ENCODE results near the gene CNDP2.
A peak's percentile ranks its signal among the peaks of the same experiment; 100 is the strongest.

- TF ChIP-seq CTCF (IDR thresholded peaks at IDR 0.05; ENCODE audit: low read depth, low read length) (peak; percentile 25), POLR2A (IDR thresholded peaks at IDR 0.05; ENCODE audit: extremely low read depth, insufficient read length) (no peak)
Observed at GRCh38 chr18:74493689-74494088, 2.5 kb upstream of the CNDP2 start.
